Measurements from ENCODE around the gene ZNF593OS.

Gene ZNF593OS

DNA sequence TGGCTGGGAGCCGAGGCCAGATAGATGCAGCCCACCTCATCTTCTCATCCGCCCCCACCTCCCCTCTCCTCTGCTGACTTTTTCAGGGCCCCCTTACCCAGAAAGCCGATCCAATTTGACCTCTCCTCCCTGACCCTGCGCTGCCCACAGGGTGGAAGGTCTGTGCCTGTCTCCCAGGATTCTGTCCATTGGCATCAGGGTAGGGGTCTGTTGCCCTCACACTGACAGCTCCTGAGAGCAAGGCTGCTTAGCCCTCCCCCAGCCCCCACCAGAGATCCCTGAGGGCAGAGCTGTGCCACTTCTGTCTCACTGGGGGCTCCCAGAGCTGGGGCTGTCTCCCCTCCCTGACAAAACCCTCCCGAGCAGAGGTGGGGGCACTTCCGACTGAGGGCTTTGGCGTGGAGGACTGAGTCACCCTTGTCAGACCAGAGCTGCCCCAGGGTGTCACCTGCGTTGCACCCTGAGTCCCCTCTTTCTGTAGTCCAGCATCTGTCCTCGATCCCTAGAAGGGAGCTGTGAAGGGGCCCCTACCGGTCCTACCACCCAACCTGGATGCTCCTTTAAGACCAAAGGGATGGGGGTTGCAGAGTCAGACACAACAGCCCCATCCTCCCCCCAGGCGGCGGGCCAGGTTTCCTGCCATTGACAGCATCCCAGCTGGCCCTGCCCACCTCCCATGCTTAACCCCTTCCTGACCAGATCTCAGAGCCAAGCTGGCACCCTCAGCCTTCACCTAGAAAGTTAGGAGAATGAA is 15.2 kb downstream of the ZNF593OS start:
- peaks cover 60% of the 10 kb centered on the region for H3K27me3 Mint-ChIP-seq
- no peak overlapping the region for H3K4me3 Mint-ChIP-seq

DNA sequence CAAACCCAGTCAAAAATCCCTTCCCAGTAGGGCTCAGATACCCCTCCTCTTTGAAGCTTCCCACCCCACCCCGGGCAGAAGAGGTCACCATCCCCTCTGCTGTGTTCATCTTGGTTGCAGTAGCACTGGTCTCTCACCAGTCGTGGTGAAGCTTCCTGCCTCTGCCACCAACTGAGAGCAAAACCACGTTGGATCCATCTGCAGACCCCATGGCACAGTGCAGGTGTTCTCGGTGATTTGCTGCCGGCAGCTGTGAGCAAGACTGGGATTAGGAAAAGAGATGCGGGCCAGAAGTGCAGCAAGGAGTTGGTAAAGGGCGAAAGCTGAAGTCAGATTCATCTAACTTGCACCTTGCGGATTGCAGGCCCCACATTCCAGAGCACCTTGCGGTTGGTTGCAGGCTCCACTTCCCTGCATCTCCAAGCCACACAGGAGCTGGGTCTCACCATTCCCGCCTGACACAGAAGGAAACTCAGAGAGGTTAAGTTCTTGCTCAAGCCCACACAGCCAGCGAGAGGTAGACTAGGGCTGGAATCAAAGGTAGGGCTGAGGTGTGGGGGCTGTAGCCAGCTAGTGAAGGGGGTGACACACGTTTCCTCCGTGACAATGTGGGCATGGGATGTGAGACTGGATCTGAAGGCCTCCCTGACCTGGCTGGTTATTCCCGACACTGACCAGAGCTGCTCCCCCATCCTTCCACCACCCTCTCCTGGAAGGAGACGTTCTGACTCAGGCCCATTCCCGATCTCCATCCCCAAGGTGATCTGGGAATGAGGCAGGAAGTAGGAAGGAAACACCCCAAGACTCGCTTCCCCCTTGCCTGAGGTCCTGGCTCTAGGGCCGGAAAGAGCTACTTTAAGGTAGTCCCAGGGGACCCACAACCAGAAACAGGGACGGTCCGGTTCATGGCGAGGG is 16.0 kb downstream of the ZNF593OS start:
- Mint-ChIP-seq H3K27ac (no peak overlapping the region), H3K36me3 (no peaks in the 10 kb centered on the region), H3K9me3 (no peaks in the 10 kb centered on the region), H3K4me3 (no peak overlapping the region), H3K4me1 (peaks cover 9% of the 10 kb centered on the region), H3K27me3 (peaks cover 60% of the 10 kb centered on the region)
- peak; percentile 28 for ATAC-seq

More for the DNA sequence above, 15.2 kb downstream of the ZNF593OS start:
- peaks cover 9% of the 10 kb centered on the region for H3K4me1 Mint-ChIP-seq
- no peak for ATAC-seq
- no peaks in the 10 kb centered on the region for H3K36me3 Mint-ChIP-seq
- no peak overlapping the region for H3K27ac Mint-ChIP-seq
- H3K9me3 Mint-ChIP-seq: no peaks in the 10 kb centered on the region

DNA sequence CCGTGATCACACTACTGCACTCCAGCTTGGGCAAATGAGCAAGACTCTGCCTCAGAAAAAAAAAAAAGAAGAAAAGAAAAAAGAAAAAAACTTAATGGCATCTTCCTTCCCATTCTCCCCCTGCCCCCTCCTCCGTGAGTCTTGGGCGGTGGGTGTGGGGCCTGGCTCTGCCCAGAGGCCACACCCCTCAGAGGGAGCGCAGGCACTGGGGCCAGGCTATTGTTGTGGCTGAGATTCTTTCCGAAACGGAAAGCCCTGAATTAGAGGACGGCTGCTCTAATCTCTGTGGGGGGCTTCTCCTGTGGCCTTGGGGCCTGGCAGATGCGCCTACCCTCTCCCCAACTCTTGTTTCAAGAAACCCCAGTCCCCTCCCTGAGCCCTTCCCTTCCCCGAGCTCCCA is 16.9 kb downstream of the ZNF593OS start:
- H3K4me3 Mint-ChIP-seq: no peak overlapping the region
- no peaks in the 10 kb centered on the region for H3K36me3 Mint-ChIP-seq
- no peak for ATAC-seq
- H3K9me3 Mint-ChIP-seq: no peaks in the 10 kb centered on the region
- H3K4me1 Mint-ChIP-seq: peaks cover 9% of the 10 kb centered on the region
- peaks cover 62% of the 10 kb centered on the region for H3K27me3 Mint-ChIP-seq
- H3K27ac Mint-ChIP-seq: no peak overlapping the region

DNA sequence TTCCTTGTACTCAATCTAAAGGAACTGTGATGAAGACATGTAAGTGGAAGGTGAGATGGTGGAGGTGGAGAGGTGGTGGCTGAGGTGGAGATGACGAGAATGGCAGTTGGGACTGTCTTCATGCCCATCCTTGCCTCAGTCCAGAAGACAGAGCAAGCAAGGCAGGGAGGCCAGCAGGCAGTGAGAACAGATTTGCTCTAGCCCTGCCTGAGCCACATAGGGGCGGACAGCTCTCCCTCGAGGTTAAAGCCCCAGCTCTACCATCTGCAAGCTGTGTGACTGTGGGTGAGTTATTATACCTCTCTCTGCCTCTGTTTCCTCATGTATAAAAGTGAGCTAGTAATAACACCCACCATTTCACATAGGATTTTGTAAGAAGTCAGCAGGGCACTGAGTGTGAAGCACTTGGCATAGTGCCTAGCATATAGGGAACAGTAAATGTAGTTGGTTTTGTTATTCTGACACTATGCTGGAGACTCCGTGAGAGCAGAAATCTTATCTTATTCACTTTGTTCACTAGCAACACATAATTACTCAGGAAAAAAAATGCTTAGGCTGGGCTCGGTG is 17.6 kb downstream of the ZNF593OS start:
- H3K9me3 Mint-ChIP-seq: no peaks in the 10 kb centered on the region
- peaks cover 9% of the 10 kb centered on the region for H3K4me1 Mint-ChIP-seq
- H3K27ac Mint-ChIP-seq: no peak overlapping the region
- no peak overlapping the region for H3K4me3 Mint-ChIP-seq
- no peak for ATAC-seq
- H3K27me3 Mint-ChIP-seq: peaks cover 62% of the 10 kb centered on the region
- no peaks in the 10 kb centered on the region for H3K36me3 Mint-ChIP-seq

DNA sequence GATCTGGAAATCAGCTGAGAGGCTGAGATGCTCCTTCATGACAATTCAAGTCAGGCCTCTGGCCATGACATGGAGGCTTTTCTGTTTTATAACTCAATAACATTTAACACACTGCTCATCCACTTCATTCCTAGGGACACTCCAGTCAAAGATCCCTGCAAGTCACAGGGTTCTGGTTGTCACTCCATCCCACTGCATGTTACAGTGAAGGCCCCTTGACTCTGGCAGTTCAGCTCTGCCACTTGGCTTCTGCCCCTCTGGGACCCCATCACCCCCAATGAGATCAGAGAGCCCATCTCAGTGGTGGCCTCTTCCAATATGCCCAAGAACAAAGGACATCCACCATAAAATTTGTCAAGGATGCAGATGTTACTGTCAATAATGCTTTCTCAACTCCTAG is 22.7 kb downstream of the ZNF593OS start:
- Mint-ChIP-seq H3K27me3 (peaks cover 44% of the 10 kb centered on the region), H3K9me3 (no peaks in the 10 kb centered on the region), H3K27ac (no peak overlapping the region), H3K36me3 (no peaks in the 10 kb centered on the region), H3K4me3 (no peak overlapping the region), H3K4me1 (peaks cover 6% of the 10 kb centered on the region)
- ATAC-seq: no peak

DNA sequence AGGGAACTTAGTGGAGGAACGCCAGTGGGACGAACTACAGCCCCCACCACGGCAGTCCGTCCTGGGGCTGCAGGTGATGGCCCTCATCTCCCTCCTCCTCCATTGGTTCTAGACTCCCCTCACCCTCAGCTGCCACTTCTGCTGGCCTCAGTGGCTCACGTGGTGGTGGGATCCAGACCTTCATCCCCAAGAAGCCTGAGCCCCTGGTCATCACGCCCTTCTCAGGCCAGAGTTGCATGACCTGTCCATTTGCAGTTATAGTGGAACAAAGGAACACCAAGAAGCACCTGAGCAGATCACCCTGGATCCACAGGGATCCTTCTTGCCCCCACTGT is 25.7 kb downstream of the ZNF593OS start:
- H3K36me3 Mint-ChIP-seq: no peaks in the 10 kb centered on the region
- H3K4me3 Mint-ChIP-seq: no peak overlapping the region
- peaks cover 44% of the 10 kb centered on the region for H3K27me3 Mint-ChIP-seq
- ATAC-seq: no peak
- no peaks in the 10 kb centered on the region for H3K9me3 Mint-ChIP-seq
- no peak overlapping the region for H3K27ac Mint-ChIP-seq
- H3K4me1 Mint-ChIP-seq: peaks cover 6% of the 10 kb centered on the region

DNA sequence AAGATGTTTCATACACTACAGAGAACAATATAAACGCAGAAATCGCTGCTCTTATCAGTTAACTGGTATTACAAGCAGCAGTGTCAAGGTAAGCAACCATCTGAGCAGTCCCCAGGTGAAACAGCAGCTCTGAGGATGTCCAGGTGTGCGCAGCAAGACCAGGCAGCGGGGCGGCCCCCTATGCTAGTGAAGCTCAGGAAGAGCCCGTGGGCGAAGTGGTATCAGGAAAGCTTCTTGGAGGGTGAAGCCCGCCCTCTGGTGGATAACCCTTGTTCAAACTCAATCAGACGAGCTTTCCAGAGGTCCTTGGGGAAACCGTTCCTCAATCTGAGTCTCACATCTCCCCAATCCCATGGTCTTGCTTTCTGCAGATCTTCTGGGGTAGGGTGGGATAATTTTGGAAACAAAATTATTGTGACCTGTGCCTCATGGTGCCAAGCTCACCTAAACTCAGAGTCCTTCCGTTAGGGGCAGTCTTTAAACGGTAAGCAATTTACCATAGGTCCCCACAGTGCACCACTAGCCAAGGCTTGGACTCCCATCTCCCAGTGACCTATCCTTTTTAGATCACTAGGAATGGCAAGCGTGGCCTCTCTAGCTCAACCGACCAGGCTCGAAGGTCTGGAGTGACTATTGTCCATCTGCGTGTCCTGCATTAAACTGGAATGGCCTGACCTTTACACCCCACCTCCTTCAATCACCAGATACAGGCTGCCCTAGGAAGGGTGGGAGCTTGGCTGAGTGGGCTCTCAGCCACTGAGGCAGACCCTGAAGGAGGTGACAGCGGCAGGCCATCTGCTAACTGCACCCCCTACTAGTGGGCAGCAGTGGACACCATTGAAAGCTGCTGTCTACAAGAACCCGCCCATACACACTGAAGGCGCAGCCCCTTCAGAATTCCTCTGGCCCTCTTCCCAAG is 26.3 kb downstream of the ZNF593OS start:
- Mint-ChIP-seq H3K36me3 (no peaks in the 10 kb centered on the region), H3K4me1 (peaks cover 6% of the 10 kb centered on the region), H3K27ac (no peak overlapping the region), H3K27me3 (peaks cover 43% of the 10 kb centered on the region), H3K9me3 (no peaks in the 10 kb centered on the region), H3K4me3 (no peak overlapping the region)
- ATAC-seq: peak; percentile 64

DNA sequence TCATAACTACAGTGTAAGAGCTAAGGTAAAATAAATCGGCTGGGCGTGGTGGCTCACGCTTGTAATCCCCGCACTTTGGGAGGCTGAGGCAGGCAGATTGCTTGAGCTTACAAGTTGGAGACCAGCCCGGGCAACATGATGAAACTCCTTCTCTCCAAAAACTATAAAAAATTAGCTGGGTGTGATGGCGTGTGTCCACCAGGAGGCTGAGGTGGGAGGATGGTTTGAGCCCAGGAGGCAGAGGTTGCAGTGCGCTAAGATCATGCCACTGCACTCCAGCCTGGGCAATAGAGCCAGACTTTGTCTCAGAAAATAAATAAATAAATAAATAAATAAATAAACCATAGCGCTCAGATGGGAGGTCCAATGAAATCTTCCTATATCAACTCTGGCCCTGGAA is 29.5 kb downstream of the ZNF593OS start:
- H3K4me1 Mint-ChIP-seq: peaks cover 6% of the 10 kb centered on the region
- no peaks in the 10 kb centered on the region for H3K9me3 Mint-ChIP-seq
- no peaks in the 10 kb centered on the region for H3K36me3 Mint-ChIP-seq
- no peak overlapping the region for H3K4me3 Mint-ChIP-seq
- H3K27ac Mint-ChIP-seq: no peak overlapping the region
- H3K27me3 Mint-ChIP-seq: peaks cover 14% of the 10 kb centered on the region
- ATAC-seq: no peak

DNA sequence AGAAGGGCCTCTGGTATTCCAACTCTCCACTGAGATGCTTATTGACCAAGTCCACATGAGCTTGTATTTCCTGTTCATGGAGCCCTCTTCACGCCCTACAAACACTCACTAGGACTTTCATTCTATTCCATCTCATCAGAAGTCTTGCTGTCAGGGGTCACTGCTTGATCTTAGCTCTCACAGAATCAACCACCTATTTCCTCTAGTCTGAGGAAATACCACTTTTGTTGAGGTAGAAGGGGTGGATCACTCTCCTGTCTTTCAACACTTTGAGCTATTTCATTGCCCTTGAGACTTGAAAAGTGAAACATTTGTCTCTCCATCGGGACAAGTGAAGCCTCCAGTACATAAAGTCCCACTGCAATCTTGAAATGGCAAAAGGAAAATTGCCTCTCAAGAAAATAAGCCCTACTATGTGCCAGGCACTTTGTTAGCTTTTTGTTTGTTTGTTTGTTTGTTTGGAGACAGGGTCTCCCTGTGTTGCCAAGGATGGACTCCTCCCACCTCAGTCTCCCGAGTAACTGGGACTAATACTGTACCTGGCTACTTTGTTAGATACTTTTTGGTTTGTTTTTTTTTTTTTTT is 32.6 kb downstream of the ZNF593OS start:
- no peak overlapping the region for H3K27ac Mint-ChIP-seq
- H3K4me3 Mint-ChIP-seq: no peak overlapping the region
- H3K4me1 Mint-ChIP-seq: no peaks in the 10 kb centered on the region
- peaks cover 7% of the 10 kb centered on the region for H3K36me3 Mint-ChIP-seq
- H3K9me3 Mint-ChIP-seq: no peaks in the 10 kb centered on the region
- ATAC-seq: no peak
- no peaks in the 10 kb centered on the region for H3K27me3 Mint-ChIP-seq

DNA sequence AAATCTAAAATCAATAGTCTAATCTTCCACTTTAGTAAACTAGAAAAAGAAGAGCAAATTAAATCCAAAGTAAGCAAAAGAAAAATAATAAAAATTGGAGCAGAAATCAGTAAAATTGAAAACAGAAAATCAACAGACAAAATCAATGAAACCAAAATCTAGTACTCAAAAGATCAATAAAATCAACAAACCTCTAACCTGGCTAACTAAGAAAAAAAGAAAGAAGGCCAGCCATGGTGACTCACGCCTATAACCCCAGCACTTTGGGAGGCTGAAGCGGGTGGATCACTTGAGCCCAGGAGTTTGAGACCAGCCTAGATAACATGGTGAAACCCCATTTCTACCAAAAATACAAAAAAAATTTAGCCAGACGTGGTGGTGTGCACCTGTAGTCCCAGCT is 37.2 kb downstream of the ZNF593OS start:
- Mint-ChIP-seq H3K36me3 (peaks cover 7% of the 10 kb centered on the region), H3K27me3 (peaks cover 14% of the 10 kb centered on the region), H3K4me1 (no peaks in the 10 kb centered on the region), H3K4me3 (no peak overlapping the region), H3K9me3 (no peaks in the 10 kb centered on the region), H3K27ac (no peak overlapping the region)
- no peak for ATAC-seq

DNA sequence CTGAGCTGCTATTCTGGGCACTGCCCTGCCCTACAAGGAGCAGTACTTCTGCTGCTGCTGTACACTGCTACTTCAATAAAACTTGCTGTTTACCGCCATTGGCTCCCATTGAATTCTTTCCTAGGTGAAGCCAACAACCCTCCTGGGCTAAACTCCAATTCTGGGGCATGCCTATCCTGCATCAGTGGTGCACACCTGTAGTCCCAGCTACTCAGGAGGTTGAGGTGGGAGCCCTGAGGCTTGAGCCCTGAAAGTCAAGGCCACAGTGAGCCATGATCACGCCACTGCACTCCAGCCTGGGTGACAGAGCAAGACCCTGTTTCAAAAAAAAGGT is 38.8 kb downstream of the ZNF593OS start:
- no peak overlapping the region for H3K27ac Mint-ChIP-seq
- H3K27me3 Mint-ChIP-seq: peaks cover 17% of the 10 kb centered on the region
- H3K9me3 Mint-ChIP-seq: no peaks in the 10 kb centered on the region
- peaks cover 7% of the 10 kb centered on the region for H3K36me3 Mint-ChIP-seq
- ATAC-seq: no peak
- peaks cover 3% of the 10 kb centered on the region for H3K4me1 Mint-ChIP-seq
- no peak overlapping the region for H3K4me3 Mint-ChIP-seq

DNA sequence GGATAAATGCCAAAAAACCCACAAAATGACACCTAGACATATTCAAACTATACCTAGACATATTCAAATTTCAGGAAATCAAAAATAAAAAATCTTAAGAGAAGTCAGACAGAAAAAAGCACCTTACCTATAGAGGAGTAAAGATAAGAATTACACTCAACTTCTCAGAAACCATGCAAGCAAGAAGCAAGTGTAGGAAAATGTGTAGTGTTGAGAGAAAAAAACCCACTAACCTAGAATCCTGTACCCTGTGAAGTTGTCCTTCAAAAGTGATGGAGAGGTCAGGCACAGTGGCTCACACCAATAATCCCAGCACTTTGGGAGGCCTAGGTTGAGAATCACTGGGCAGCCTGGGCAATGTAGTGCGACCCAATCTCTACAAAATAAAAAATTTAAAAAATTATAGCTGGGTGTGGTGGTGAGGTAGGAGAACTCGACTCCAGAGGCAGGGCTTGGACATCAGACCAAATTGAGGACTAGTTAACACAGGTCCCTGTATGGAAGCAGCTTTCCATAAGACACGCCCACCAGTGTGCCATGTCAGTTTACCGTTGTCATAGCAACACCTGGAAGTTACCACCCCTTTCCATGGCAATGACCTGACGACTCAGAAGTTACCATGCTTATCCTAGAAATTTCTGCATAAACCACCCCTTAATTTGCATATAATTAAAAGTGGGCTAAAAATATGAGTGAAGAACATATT is 39.4 kb downstream of the ZNF593OS start:
- Mint-ChIP-seq H3K27me3 (peaks cover 21% of the 10 kb centered on the region), H3K4me1 (peaks cover 8% of the 10 kb centered on the region), H3K9me3 (no peaks in the 10 kb centered on the region), H3K4me3 (no peak overlapping the region), H3K27ac (no peak overlapping the region), H3K36me3 (peaks cover 7% of the 10 kb centered on the region)
- no peak for ATAC-seq

DNA sequence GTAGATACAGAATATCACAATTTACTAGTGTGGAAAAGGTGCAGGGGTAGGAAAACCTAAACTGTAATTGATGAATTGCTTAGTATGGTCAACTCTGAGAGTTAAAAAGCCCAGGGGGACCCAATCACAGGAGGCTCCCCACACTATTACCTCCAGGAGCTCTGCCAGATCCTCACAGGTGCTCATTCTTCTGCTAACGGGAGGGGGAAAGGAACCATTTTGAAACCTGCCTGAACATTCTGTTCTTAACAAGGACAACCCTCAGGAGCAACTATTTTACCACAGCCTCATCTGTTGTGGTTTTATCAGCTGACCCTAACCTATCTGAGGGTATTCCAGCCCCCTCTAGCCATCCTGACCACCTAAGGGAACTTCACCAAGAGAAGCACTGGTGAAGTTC is 40.9 kb downstream of the ZNF593OS start:
- H3K27me3 Mint-ChIP-seq: peaks cover 21% of the 10 kb centered on the region
- H3K27ac Mint-ChIP-seq: no peak overlapping the region
- no peaks in the 10 kb centered on the region for H3K9me3 Mint-ChIP-seq
- no peak for ATAC-seq
- H3K4me3 Mint-ChIP-seq: no peak overlapping the region
- H3K4me1 Mint-ChIP-seq: peaks cover 14% of the 10 kb centered on the region
- peaks cover 7% of the 10 kb centered on the region for H3K36me3 Mint-ChIP-seq

DNA sequence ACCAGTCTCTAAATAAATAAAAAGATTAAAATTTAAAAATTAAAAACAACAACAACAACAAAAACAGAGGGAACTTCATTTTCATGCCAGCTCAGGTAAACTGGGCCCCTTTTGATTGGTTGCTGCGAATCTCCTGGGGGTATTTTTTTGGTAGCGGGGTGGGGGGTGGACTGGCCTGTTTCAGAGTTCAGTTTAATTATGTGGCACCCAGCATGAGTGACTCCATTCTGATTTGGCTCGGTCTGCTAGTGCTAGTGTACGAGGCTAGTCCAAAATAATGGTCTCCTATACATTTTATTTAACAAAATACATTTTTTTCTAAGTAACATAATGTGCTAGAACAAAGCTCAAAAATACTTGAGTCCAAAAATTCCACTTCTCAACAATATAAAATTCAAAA is 41.9 kb downstream of the ZNF593OS start:
- Mint-ChIP-seq H3K36me3 (peaks cover 5% of the 10 kb centered on the region), H3K4me1 (peaks cover 14% of the 10 kb centered on the region), H3K27me3 (peaks cover 21% of the 10 kb centered on the region), H3K27ac (no peak overlapping the region), H3K9me3 (no peaks in the 10 kb centered on the region), H3K4me3 (no peak overlapping the region)
- no peak for ATAC-seq

Data from stimulated activated memory B cell treated with anti-CD40 and anti-IgM and Interleukin-4, amounts not matched to agents 10 μg/mL and 1 μg/mL and 100 μg/mL, for 72 hours (primary cell).